Epithelial cell of prostate (primary cell): Measurements from ENCODE around the gene RNU6-8.

Experiments
- DNase-seq: peaks from one replicate; pipeline ENCODE4 v3.0.0-alpha.2; 2011; ENCODE audit warnings: low read depth, low spot score
- H3K27ac ChIP-seq: fragments of 450-650 bp; 2 replicates; pipeline ENCODE4 v1.5.1; 2017; ENCODE audit warnings: mild to moderate bottlenecking

RNU6-8 gene

DNA sequence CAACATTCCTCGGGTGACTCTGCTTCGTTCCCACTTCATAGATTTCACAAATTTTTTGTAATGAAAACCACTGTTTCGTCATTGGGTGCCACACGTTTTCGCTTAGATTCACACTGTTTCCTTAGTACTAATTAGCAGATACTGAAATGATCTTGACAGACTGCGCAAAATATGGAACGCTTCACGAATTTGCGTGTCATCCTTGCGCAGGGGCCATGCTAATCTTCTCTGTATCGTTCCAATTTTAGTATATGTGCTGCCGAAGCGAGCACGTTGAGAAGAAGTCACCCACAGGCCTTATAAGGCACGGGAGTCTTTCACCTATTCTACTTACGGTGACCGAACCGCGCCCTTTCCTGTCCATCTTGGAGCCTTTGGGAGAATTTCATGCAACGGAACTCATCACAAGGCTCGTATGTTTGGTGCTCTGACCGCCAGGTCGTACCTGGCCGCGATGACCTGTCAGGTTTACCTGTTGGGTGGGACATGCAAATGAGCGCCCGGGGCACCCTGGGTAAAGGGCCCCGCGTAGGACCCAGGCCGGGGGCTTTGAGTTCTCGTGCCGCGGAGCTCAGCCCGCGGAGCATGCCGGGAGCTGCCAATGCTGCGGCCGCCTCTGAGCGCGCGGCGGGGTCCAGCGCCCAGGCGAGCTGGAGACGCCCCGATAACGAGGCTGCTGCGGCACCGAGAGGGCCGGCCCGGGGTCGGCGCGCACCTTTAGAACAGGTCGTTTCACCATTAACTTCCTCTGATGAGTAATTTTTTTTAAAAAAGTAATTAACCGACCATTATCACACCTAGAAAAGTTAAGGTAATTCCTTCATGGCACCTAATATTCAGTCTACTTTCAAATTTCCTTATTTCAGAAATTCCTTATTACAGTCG lies at the start of gene RNU6-8:
Gene RNU6-8 (minus strand): TSS at position 272 of the 885 bp plus-strand sequence.
- peak within 1 kb of the TSS; percentile 58 for H3K27ac ChIP-seq

GRCh38 chr14:32252030-32252670 lies 49.1 kb upstream of the RNU6-8 start:
- DNase-seq, result no peak
- no peak overlapping the region for H3K27ac ChIP-seq

More for the DNA sequence above, at the start of gene RNU6-8:
- DNase-seq, result no peak

DNA sequence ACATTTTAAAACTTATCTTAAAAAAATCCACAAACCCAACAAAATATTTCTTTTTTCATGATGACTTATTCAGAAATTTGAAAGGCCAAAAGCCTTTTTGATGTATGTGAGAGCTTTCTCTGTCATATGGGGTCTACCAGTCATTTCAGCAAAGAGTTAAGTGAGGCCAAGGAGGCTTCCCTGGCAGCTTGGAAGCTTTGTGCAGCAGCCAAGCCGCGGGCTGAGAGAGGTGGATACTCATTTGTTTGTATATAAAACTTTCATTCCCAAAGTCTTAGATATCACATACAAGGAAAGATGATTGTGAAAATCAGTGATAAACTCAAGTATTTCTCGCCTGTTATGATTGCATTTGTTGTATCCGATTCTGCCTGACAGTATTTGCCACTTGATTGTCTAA lies 48.5 kb upstream of the RNU6-8 start:
- no peak overlapping the region for H3K27ac ChIP-seq
- no peak for DNase-seq

DNA sequence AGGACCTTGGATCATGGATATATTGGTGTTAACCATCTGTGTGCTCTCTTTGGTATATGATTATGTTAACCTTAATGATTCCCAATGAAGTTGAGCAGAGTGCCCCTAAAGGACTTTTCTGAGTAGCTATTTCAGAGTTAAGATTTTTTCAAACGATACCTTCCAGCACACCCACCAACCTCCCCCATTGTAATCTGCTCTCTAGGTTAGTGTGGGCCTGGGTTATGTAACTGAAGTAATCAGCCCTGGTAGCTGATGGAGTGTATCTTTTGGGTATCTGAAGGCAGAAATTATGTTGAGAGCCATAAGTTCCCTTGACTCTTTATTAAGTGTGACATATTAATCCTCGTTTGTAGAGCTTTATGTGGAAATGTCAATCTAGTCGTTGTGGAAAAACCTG lies 47.6 kb upstream of the RNU6-8 start:
- no peak for DNase-seq
- no peak overlapping the region for H3K27ac ChIP-seq

- H3K27ac ChIP-seq, result peak overlapping the region; percentile 3
- DNase-seq, result no peak
Measured at GRCh38 chr14:32249780-32250179, 46.7 kb upstream of the RNU6-8 start.

- DNase-seq, result no peak
- H3K27ac ChIP-seq, result peak overlapping the region; percentile 3
Measured at GRCh38 chr14:32249371-32249770, 46.3 kb upstream of the RNU6-8 start.

- DNase-seq, result no peak
- H3K27ac ChIP-seq, result no peak overlapping the region
Measured at GRCh38 chr14:32246751-32247150, 43.7 kb upstream of the RNU6-8 start.

DNA sequence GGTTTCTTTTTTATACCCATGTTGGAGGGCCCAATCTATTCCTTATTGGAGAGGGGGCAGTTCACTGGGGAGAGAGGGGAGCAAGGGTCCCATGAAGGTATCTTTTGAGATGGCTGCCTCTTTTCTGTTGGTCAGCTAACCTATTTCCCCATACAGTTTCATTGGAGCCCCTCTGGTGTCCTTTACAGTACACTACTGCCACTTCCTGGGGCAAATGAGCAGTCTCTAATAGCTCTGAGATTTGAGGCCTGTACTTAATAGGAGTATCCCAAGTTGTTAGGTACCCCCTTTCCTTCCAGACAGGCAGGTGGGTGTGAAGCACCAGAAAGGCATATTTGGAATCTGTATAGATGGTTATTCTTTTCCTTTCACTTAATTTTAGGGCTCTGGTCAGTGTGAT lies 41.3 kb upstream of the RNU6-8 start:
- no peak for DNase-seq
- no peak overlapping the region for H3K27ac ChIP-seq

DNA sequence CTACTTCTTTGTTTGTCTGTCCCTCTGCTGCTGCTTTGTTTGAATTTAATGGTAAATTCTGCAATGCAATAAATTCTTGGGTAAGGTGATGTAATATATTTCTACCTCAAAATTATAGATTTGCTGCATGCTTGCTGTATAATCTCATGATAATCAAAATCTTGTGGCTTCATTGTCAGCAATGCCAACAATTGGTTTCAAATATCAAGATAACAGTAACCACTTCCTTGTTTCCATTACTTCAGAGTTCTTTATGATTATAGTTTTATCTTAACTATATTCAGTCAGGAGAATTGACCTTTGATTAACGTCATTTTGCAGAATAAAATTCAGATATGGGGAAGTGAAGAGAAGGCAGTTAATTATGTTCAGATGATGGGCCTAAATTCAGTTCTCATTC lies 30.2 kb upstream of the RNU6-8 start:
- H3K27ac ChIP-seq, result no peak overlapping the region
- DNase-seq, result no peak

DNA sequence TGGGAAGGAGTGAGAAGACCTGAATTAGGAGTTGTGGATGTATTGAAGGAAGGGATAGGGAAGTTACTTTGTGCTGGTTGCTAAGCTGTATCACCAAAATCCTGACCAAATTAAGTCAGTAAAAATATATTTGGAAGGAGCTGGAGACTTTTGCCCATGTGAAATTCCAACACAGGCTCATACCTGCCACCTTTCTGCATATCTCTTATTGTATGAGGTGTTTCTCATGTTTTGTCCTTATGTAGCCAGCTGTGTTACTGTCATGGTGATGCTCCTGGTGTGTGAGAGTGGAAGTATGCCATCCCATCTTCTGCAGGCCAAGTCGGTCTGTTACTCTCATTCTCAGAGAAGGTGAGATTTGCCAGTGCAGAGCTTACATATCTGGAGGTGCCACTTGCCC lies 29.4 kb upstream of the RNU6-8 start:
- H3K27ac ChIP-seq, result no peak overlapping the region
- no peak for DNase-seq

- DNase-seq, result no peak
Measured at GRCh38 chr14:32230695-32231280, 27.7 kb upstream of the RNU6-8 start.

DNA sequence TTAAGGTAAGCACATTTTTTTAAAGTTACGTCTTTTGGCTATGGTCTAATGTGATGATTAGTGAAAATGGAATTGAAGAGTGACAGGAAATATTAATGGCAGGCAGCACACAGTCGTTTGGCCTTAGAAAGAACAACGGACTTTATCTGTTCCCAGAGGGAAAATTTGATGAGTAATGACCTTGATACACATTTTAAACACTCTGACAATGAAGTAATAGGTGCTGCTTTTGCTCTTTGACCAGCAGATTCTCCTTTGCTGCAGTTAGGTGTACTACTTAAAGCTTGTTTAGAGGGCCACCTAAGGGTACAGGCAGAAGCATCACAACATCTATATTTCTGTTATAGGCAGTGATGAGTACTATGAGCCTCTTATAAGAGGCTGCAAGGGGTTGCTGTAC lies 27.1 kb upstream of the RNU6-8 start:
- H3K27ac ChIP-seq, result peak overlapping the region; percentile 46
- no peak for DNase-seq

More at GRCh38 chr14:32230695-32231280, 27.7 kb upstream of the RNU6-8 start:
- peak overlapping the region; percentile 46 for H3K27ac ChIP-seq

- DNase-seq, result no peak
- peak overlapping the region; percentile 7 for H3K27ac ChIP-seq
Measured at GRCh38 chr14:32226056-32226455, 23.0 kb upstream of the RNU6-8 start.

- no peak for DNase-seq
- peak overlapping the region; percentile 7 for H3K27ac ChIP-seq
Measured at GRCh38 chr14:32225378-32225920, 22.4 kb upstream of the RNU6-8 start.

GRCh38 chr14:32224737-32225377 lies 21.8 kb upstream of the RNU6-8 start:
- DNase-seq, result no peak
- no peak overlapping the region for H3K27ac ChIP-seq

- no peak overlapping the region for H3K27ac ChIP-seq
- DNase-seq, result no peak
Measured at GRCh38 chr14:32217301-32217700, 14.2 kb upstream of the RNU6-8 start.

- no peak overlapping the region for H3K27ac ChIP-seq
- DNase-seq, result no peak
Measured at GRCh38 chr14:32212833-32213232, 9.8 kb upstream of the RNU6-8 start.

DNA sequence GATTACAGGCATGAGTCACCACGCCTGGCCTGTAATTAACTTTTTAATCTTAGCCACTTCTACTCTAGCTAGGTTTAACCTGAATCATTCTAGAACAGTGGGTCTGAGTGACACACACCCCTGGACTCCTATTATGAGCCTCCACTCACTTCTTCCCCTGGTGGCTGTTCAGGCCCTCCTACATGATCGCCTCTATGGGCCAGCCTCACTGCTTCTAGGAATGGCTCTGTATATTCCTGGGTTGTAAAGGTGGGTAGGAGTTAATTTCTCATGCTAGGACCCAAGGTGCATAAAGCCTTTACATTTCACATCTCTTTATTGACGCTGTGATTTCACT lies 8.0 kb upstream of the RNU6-8 start:
- no peak for DNase-seq
- H3K27ac ChIP-seq, result no peak overlapping the region

DNA sequence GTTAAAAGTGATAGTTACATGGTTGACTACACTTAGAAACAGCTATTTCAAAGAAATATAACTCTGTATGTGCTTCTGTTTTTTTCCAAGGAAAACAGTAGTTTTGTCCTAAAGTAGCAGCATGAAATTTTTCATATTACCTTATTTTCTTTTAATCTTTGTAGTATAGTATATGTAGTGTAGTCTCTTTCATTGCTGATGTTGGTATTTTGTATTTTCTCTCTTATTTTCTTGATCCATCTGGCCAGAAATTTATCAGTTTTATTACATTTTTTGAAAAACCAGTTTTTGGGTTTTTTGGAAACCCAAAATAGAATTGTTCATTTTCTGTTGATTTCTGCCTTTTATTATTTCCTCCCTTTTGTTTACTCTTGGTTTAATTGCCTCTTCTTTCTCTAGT lies 6.4 kb upstream of the RNU6-8 start:
- DNase-seq, result no peak
- H3K27ac ChIP-seq, result no peak overlapping the region

- no peak overlapping the region for H3K27ac ChIP-seq
- no peak for DNase-seq
Measured at GRCh38 chr14:32208490-32208889, 5.4 kb upstream of the RNU6-8 start.

GRCh38 chr14:32206552-32206951 lies 3.5 kb upstream of the RNU6-8 start:
- no peak for DNase-seq

More at GRCh38 chr14:32206552-32206951, 3.5 kb upstream of the RNU6-8 start:
- H3K27ac ChIP-seq, result no peak overlapping the region
